Endodermal cell (in vitro differentiated cells): Measurements from ENCODE around the gene PLAGL1. TPM values are rescaled to one million over a fixed set of nuclear protein-coding genes. Genes with fewer than 3 reads are reported as not detected.

Source experiments
- DNase-seq: peaks from one replicate; pipeline ENCODE4 v3.0.0-alpha.2; 2017
- H3K27ac ChIP-seq: 2 replicates; pipeline ENCODE4 v1.5.1; 2013; ENCODE audit warnings: mild to moderate bottlenecking, low read depth, low read length, moderate library complexity
- H3K27me3 ChIP-seq: 2 replicates; pipeline ENCODE4 v1.6.1; 2013; ENCODE audit warnings: mild to moderate bottlenecking, low read length, moderate library complexity; ENCODE audit not compliant: insufficient read depth, control insufficient read depth, poor library complexity, severe bottlenecking
- H3K36me3 ChIP-seq: 2 replicates; pipeline ENCODE4 v1.7.0; 2013; ENCODE audit warnings: mild to moderate bottlenecking, low read length, moderate library complexity; ENCODE audit not compliant: control insufficient read depth, insufficient read depth
- H3K4me1 ChIP-seq: one replicate; pipeline ENCODE4 v1.7.0; 2013; ENCODE audit warnings: low read length; ENCODE audit not compliant: control insufficient read depth, insufficient read depth
- H3K4me3 ChIP-seq: 2 replicates; pipeline ENCODE4 v1.5.1; 2013; ENCODE audit warnings: mild to moderate bottlenecking, low read length, moderate library complexity
- H3K9ac ChIP-seq: 2 replicates; pipeline ENCODE4 v1.6.1; 2013; ENCODE audit warnings: mild to moderate bottlenecking, low read length, moderate library complexity; ENCODE audit not compliant: poor library complexity, severe bottlenecking; ENCODE audit errors: extremely low read depth
- H3K9me3 ChIP-seq: 2 replicates; pipeline ENCODE4 v1.6.1; 2013; ENCODE audit warnings: mild to moderate bottlenecking, low read length, moderate library complexity; ENCODE audit not compliant: control insufficient read depth
- H3K27ac Mint-ChIP-seq: 2 replicates; pipeline ENCODE4 v1.8.0; 2020; ENCODE audit warnings: mixed read lengths
- H3K27me3 Mint-ChIP-seq: 2 replicates; pipeline ENCODE4 v1.8.0; 2021; ENCODE audit warnings: mild to moderate bottlenecking, mixed read lengths; ENCODE audit not compliant: insufficient read depth
- H3K36me3 Mint-ChIP-seq: 2 replicates; pipeline ENCODE4 v1.8.0; 2020; ENCODE audit warnings: low read depth, mixed read lengths
- H3K4me1 Mint-ChIP-seq: 2 replicates; pipeline ENCODE4 v1.8.0; 2020; ENCODE audit warnings: mixed read lengths
- H3K4me3 Mint-ChIP-seq: 2 replicates; pipeline ENCODE4 v1.8.0; 2020; ENCODE audit warnings: mild to moderate bottlenecking, moderate library complexity, mixed read lengths
- H3K9me3 Mint-ChIP-seq: 2 replicates; pipeline ENCODE4 v1.8.0; 2020; ENCODE audit warnings: mild to moderate bottlenecking, mixed read lengths
- whole genome bisulfite sequencing, 2 experiments: methylation state at CpG; one replicate each; pipeline versions ENCODE4 v1.1.5 to v1.1.7; 2013; ENCODE audit warnings: missing lambda C conversion rate in 2 of 2, mixed read lengths in 1 of 2; ENCODE audit not compliant: insufficient coverage in 1 of 2, insufficient read length in 1 of 2; 5-methylcytosine and 5-hydroxymethylcytosine counted together
- total RNA-seq, 2 donors: library from RNA; stranded (reverse); fragmentation: NEBNext Ultra II Directional in 1 of 2; extraction: Animal tissue kit (Norgen Biotek cat#: 25700) in 1 of 2; gene quantifications; 2 replicates in 1 of 2; 3 replicates in 1 of 2; pipeline ENCODE4 v1.2.1, GENCODE V29; 2021
- TF ChIP-seq, protein P1 (sequence below): fragments of 200-600 bp; sonication (generic); conservative IDR thresholded peaks from 2 replicates; pipeline ENCODE4 v1.5.0; 2021; ENCODE audit warnings: antibody characterized with exemption, mild to moderate bottlenecking

Gene PLAGL1
- total RNA-seq, 2 donors from 2014 or later = 1.4 to 1.6 TPM

DNA sequence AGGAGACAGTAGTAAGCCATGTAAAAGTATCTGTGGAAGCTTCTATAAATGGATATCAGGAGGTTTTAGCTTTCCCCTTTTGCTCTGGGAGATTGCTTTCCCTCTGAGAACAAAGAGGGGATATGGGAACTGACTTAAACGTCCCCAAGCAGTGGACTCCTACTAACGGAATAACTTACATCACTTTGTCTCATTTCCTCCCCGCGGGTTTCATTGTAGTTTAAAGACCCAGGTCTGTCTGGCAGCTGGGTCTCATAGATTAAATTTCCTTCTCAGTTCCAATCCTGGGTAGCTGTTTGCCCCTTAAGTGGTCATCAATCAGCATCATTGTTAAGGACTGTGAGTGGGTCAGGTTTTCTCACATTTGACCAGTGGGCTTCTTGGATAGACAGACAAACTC lies 68.7 kb downstream of the PLAGL1 start:
- H3K4me3 ChIP-seq = peak overlapping the region; percentile 36
- H3K27ac ChIP-seq = peak overlapping the region; percentile 89
- no peaks in the 10 kb centered on the region for H3K9me3 Mint-ChIP-seq
- H3K36me3 ChIP-seq = no peaks in the 10 kb centered on the region
- H3K36me3 Mint-ChIP-seq = no peaks in the 10 kb centered on the region
- H3K9ac ChIP-seq = no peak overlapping the region
- no peaks in the 10 kb centered on the region for H3K27me3 ChIP-seq
- WGBS, 2 experiments = 64 to 71% methylated on average over 4 of the region's 4 CpGs
- TF ChIP-seq, protein P1, sequence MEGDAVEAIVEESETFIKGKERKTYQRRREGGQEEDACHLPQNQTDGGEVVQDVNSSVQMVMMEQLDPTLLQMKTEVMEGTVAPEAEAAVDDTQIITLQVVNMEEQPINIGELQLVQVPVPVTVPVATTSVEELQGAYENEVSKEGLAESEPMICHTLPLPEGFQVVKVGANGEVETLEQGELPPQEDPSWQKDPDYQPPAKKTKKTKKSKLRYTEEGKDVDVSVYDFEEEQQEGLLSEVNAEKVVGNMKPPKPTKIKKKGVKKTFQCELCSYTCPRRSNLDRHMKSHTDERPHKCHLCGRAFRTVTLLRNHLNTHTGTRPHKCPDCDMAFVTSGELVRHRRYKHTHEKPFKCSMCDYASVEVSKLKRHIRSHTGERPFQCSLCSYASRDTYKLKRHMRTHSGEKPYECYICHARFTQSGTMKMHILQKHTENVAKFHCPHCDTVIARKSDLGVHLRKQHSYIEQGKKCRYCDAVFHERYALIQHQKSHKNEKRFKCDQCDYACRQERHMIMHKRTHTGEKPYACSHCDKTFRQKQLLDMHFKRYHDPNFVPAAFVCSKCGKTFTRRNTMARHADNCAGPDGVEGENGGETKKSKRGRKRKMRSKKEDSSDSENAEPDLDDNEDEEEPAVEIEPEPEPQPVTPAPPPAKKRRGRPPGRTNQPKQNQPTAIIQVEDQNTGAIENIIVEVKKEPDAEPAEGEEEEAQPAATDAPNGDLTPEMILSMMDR = no peak
- peaks cover 15% of the 10 kb centered on the region for H3K27me3 Mint-ChIP-seq
- H3K27ac Mint-ChIP-seq = no peak overlapping the region
- H3K4me3 Mint-ChIP-seq = no peak overlapping the region
- no peaks in the 10 kb centered on the region for H3K9me3 ChIP-seq
- no peak for DNase-seq
- peaks cover 31% of the 10 kb centered on the region for H3K4me1 Mint-ChIP-seq
- H3K4me1 ChIP-seq = peaks cover 23% of the 10 kb centered on the region

DNA sequence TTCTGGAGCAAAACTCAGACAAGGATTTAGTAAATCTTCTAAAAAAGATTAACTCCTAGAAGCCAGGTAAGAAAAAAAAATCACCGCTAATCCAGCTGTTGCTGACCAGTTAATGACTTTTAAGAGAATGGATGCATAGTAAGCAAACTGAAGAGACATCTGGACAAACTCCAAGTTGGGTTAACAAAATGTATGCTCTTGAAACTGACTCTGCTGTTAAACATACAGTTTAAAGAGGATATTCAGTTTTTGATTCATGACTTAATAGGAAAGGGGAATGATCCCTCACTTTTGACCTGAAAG lies 70.4 kb downstream of the PLAGL1 start:
- TF ChIP-seq, protein P1 = no peak
- Histone ChIP-seq H3K36me3 (no peaks in the 10 kb centered on the region), H3K9me3 (no peaks in the 10 kb centered on the region), H3K9ac (no peak overlapping the region), H3K27ac (no peak overlapping the region), H3K4me3 (peak overlapping the region; percentile 28), H3K27me3 (no peaks in the 10 kb centered on the region), H3K4me1 (peaks cover 16% of the 10 kb centered on the region)
- no peaks in the 10 kb centered on the region for H3K36me3 Mint-ChIP-seq
- H3K4me3 Mint-ChIP-seq = no peak overlapping the region
- 97 to 100% methylated on average over 1 of the region's 1 CpG for WGBS, 2 experiments
- no peak overlapping the region for H3K27ac Mint-ChIP-seq
- peaks cover 7% of the 10 kb centered on the region for H3K9me3 Mint-ChIP-seq
- no peak for DNase-seq
- H3K27me3 Mint-ChIP-seq = peaks cover 15% of the 10 kb centered on the region
- peaks cover 30% of the 10 kb centered on the region for H3K4me1 Mint-ChIP-seq

DNA sequence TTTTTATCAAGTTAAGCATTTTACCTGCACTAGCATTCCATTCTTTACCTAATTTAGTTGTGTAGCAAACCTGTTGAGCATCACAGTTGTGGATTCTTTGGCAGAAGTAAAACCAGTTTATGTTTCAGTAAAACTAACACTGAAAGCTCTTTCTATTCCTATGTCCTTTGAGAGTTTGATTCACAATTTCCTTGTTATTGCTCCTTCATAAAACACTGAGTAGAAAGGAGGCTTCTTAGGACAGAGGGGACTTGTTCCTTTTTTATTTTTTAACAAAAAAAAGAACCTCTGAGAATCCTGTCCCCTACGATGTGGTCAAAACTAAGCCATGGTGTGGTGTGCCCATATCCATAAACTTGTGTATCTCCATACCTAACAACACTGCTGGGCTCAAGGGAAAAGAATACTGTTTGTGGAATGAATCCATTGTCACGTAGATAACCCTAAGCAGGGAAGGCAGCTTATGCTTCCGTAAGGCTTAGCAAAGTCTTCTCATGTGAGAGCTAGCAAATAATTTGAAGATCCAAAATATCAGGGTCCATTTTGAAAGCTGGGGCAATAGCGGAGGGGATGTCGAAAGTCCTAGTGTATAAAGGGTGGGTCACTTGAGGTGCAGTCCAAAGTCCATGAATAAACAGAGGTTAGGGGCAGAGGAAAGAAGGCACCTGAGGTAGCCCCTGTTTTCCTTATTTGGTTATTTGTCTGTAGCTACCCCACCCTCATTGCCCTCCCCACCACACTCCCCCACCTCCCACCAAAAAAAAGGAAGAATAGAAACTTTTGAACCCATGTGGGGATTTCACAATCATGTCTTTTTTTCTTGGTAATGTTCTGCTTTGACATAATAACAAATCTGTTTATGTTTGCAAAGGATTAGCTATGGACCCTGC lies 71.0 kb downstream of the PLAGL1 start:
- H3K27me3 ChIP-seq = no peaks in the 10 kb centered on the region
- H3K9ac ChIP-seq = no peak overlapping the region
- H3K27ac ChIP-seq = no peak overlapping the region
- peaks cover 4% of the 10 kb centered on the region for H3K9me3 ChIP-seq
- H3K4me1 ChIP-seq = peaks cover 16% of the 10 kb centered on the region
- H3K27ac Mint-ChIP-seq = no peak overlapping the region
- H3K4me1 Mint-ChIP-seq = peaks cover 29% of the 10 kb centered on the region
- TF ChIP-seq, protein P1 = no peak
- no peak overlapping the region for H3K4me3 Mint-ChIP-seq
- H3K4me3 ChIP-seq = peak overlapping the region; percentile 28
- H3K27me3 Mint-ChIP-seq = peaks cover 12% of the 10 kb centered on the region
- no peaks in the 10 kb centered on the region for H3K36me3 Mint-ChIP-seq
- WGBS, 2 experiments = 40 to 62% methylated on average over 5 of the region's 5 CpGs
- H3K9me3 Mint-ChIP-seq = peaks cover 12% of the 10 kb centered on the region
- H3K36me3 ChIP-seq = no peaks in the 10 kb centered on the region
- no peak for DNase-seq
